ENCODE results near the gene MARCKSL1. TPM values are rescaled to one million over a fixed set of nuclear protein-coding genes. Genes with fewer than 3 reads are reported as not detected.

MARCKSL1 gene
- total and polyA plus RNA-seq, 2 of the 8 experiments (the other 6 are each of a cell fraction or from before 2014, with no cell fraction given) = 536 to 558 TPM

GRCh38 chr1:32336963-32337675 lies 1.1 kb upstream of the MARCKSL1 start:
- H2BK5ac ChIP-seq (ENCODE audit: low read depth, low read length) = no peak overlapping the region
- no peak overlapping the region for H3K23ac ChIP-seq (ENCODE audit: insufficient read length)
- H3K4me3 ChIP-seq (ENCODE audit: extremely low read depth in 1 of 4, insufficient read depth in 2 of 4, low read depth in 3 of 4, low read length in 4 of 4) = peak overlapping the region in 1 of 4 experiments; percentile 93; a peak in 2 of 8 replicates
- H4K8ac ChIP-seq (ENCODE audit: extremely low read depth, insufficient read depth, low read length) = no peak overlapping the region
- H3K4ac ChIP-seq (replicated peaks; ENCODE audit: insufficient read length, low read depth, low read length) = no peak overlapping the region
- H3K4me2 ChIP-seq (ENCODE audit: insufficient read depth in 1 of 2, low read depth in 2 of 2, low read length in 2 of 2) = peak overlapping the region; percentile 53 to 73
- WGBS, 2 experiments (ENCODE audit: extremely low coverage in 1 of 2, insufficient coverage in 1 of 2, insufficient read length in 1 of 2, insufficient replicate concordance in 2 of 2, low coverage in 1 of 2, low lambda C conversion rate in 2 of 2, missing lambda C conversion rate in 1 of 2) = 89% methylated on average over 8 of the region's 8 CpGs; no CpG with 5 or more reads in 1 of the 2 experiments
- 0 out of 2 replicates have a peak overlapping the region, but pooled peaks have one; percentile 86 for H2BK20ac ChIP-seq (ENCODE audit: low read length)
- H3K79me1 ChIP-seq (ENCODE audit: low read depth, low read length) = peaks cover 2% of the 10 kb centered on the region; the same call in 1 of the 2 replicates
- H4K5ac ChIP-seq (ENCODE audit: insufficient read length, low read depth, low read length) = no peak overlapping the region
- H4K91ac ChIP-seq (replicated peaks; ENCODE audit: insufficient read length, low read length) = peak overlapping the region; percentile 4
- FAIRE-seq (no peak), DNase-seq (ENCODE audit: low read depth in 1 of 2, low spot score in 2 of 2) (no peak)
- H3K27ac ChIP-seq (ENCODE audit: low read depth, low read length) = no peak overlapping the region
- ChIA-PET CTCF (ENCODE audit: partially characterized antibody) (interaction anchor here (0.6 to 1.7 kb wide), 8 partner anchors 9 to 122 kb away, joined by 3 to 5 read pairs (median 4); no protein-coding TSS in a partner anchor), POLR2A (ENCODE audit: partially characterized antibody) (interaction anchor here (0.6 to 13.4 kb wide), 19 partner anchors 9 to 271 kb away, joined by 3 to 321 read pairs (median 7); partner anchors contain the start of genes BSDC1, CCDC28B, EIF3I and FAM167B)
- H2AK5ac ChIP-seq (ENCODE audit: low read depth, low read length) = peak overlapping the region; percentile 6; the same call in 1 of the 2 replicates
- peaks cover 0 to 7% (median 2%) of the 10 kb centered on the region in 4 experiments; a peak in 4 of 7 replicates for H3K27me3 ChIP-seq (replicated peaks in 1 of 4; ENCODE audit: control insufficient read depth in 3 of 4, extremely low read depth in 1 of 4, insufficient read depth in 3 of 4, low read length in 3 of 4)
- H3K23me2 ChIP-seq (ENCODE audit: low read depth, low read length) = peaks cover 10% of the 10 kb centered on the region; the same call in 1 of the 2 replicates
- H2BK120ac ChIP-seq (replicated peaks; ENCODE audit: low read depth, low read length) = no peak overlapping the region
- H2BK12ac ChIP-seq (ENCODE audit: low read depth, low read length) = 0 out of 2 replicates have a peak overlapping the region, but pooled peaks have one; percentile 62
- H3K14ac ChIP-seq (ENCODE audit: insufficient read length) = no peak overlapping the region
- H2AFZ ChIP-seq (ENCODE audit: low read length) = no peak overlapping the region
- H3K18ac ChIP-seq (ENCODE audit: extremely low read depth, low read length) = peak overlapping the region; percentile 78
- no peak overlapping the region for H3K9ac ChIP-seq (replicated peaks in 1 of 4; ENCODE audit: extremely low read depth in 1 of 4, low read depth in 3 of 4, low read length in 3 of 4)
- H3K9me3 ChIP-seq (ENCODE audit: insufficient read depth in 2 of 2, low read depth in 1 of 2, low read length in 1 of 2) = no peaks in the 10 kb centered on the region
- no peak overlapping the region for H3K56ac ChIP-seq (replicated peaks; ENCODE audit: insufficient read length, low read depth, low read length)
- peaks cover 4 to 21% of the 10 kb centered on the region in 2 experiments; a peak in 3 of 4 replicates for H3K79me2 ChIP-seq (ENCODE audit: control insufficient read depth in 1 of 2, insufficient read depth in 2 of 2, low read length in 2 of 2)
- H3K36me3 ChIP-seq (ENCODE audit: control insufficient read depth in 2 of 4, insufficient read depth in 4 of 4, low read length in 3 of 4) = peaks cover 4 to 28% (median 10%) of the 10 kb centered on the region in 4 experiments; a peak in 6 of 8 replicates
- H3K4me1 ChIP-seq (replicated peaks in 1 of 4; ENCODE audit: control insufficient read depth in 3 of 4, insufficient read depth in 4 of 4, low read length in 3 of 4) = peaks cover 5 to 35% (median 27%) of the 10 kb centered on the region in 4 experiments
- peak overlapping the region; percentile 75 for H2BK15ac ChIP-seq (ENCODE audit: low read length)
- H4K20me1 ChIP-seq (replicated peaks in 1 of 2; ENCODE audit: control insufficient read depth in 1 of 2, insufficient read depth in 2 of 2, low read length in 2 of 2) = peaks cover 9 to 12% of the 10 kb centered on the region in 2 experiments
- TF ChIP-seq SP2 (IDR thresholded peaks at IDR 0.05; ENCODE audit: low read length) = no peak
- TF ChIP-seq CTCF (IDR thresholded peaks at IDR 0.05; ENCODE audit: control extremely low read depth in 1 of 3, insufficient read depth in 1 of 3, low read depth in 1 of 3, low read length in 3 of 3) = no peak
- TF ChIP-seq PHF8 (conservative IDR thresholded peaks at IDR 0.05; ENCODE audit: low read depth, low read length) = no peak
- TF ChIP-seq GTF2F1 (IDR thresholded peaks at IDR 0.05; ENCODE audit: borderline replicate concordance, low read depth, low read length) = no peak
- TF ChIP-seq SIN3A (conservative IDR thresholded peaks at IDR 0.05 in 1 of 2, IDR thresholded peaks at IDR 0.05 in 1 of 2; ENCODE audit: low read depth in 1 of 2, low read length in 2 of 2) = no peak
- TF ChIP-seq MAX (IDR thresholded peaks at IDR 0.05) = no peak
- TF ChIP-seq SIX5 (IDR thresholded peaks at IDR 0.05; ENCODE audit: low read depth, low read length) = no peak

All from H1 (cell line).